DMS153 treated with DMSO at 0.1 percent for 48 hours (cell line): ENCODE results near the gene LINGO3.
"Not testable (repeated sequence)": the region's sequence is repeated elsewhere in the genome, so short reads cannot be mapped to it uniquely, and the experiment has no call there.

Experiments
- DNase-seq: peaks from one replicate; lab custom pipeline; 2025; ENCODE audit not compliant: unreplicated experiment; lab: John Stamatoyannopoulos, UW

The LINGO3 gene, protein sequence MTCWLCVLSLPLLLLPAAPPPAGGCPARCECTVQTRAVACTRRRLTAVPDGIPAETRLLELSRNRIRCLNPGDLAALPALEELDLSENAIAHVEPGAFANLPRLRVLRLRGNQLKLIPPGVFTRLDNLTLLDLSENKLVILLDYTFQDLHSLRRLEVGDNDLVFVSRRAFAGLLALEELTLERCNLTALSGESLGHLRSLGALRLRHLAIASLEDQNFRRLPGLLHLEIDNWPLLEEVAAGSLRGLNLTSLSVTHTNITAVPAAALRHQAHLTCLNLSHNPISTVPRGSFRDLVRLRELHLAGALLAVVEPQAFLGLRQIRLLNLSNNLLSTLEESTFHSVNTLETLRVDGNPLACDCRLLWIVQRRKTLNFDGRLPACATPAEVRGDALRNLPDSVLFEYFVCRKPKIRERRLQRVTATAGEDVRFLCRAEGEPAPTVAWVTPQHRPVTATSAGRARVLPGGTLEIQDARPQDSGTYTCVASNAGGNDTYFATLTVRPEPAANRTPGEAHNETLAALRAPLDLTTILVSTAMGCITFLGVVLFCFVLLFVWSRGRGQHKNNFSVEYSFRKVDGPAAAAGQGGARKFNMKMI

DNA sequence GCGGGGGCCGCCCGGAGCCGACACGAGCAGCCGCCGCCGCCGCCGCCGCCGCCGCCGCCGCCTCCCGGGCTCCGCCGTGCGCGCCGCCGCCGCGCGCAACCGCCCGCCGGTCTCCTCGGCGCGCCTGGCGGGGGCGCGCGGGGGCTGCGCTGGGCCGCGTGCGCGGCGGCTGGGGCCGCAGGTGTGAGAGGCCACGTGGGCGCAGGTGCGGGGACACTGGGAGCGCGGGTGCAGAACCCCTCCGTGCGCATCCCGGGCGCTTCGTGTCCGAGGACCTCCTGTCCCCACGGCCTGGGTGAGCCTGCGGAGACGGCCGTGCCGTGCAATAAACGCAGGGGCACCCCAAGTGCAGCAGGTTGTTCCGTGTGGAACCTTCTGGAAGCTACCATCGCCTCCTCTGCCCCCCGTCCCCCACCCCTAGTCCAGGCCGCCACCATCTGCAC, at the start of gene LINGO3:
Gene LINGO3 (minus strand): TSS at position 41 of the 443 bp plus-strand sequence. CDS start 16,378 bp downstream, outside the sequence.
- no peak for DNase-seq

DNA sequence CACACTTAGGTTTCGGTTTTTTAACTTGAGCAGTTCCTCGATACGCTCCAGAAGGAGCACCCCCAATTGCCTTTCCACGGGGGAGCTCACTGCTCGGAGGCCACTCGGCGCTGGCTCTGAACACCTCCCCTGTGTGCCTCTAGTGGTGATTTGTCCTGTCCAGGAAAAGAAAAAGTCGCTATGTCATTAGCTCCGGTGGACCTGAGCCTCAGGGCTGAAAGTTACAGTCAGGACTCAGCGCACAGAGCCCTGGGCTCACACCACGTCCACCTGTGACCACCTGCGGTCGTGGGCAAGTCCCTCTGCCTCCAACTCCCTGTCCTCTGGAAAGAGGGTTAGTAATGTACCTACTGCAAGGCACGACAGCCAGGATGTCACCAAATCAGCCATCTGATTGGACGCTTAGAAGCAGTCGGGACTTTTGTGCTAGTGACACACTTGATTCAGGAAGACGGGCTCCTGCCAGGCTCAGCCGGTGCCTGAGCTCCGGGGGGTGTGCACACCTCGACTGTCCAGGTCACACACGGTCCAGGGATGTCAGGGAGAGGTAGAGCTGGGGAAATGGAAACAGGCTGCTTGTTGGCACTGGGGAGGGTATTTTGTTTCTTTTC, 48.2 kb upstream of the LINGO3 start:
- no peak for DNase-seq

GRCh38 chr19:2355168-2356035, 47.4 kb upstream of the LINGO3 start:
- DNase-seq: no peak

- DNase-seq: no peak
Observed at GRCh38 chr19:2354670-2355069, 46.7 kb upstream of the LINGO3 start.

- DNase-seq: no peak
Observed at GRCh38 chr19:2353887-2354592, 46.1 kb upstream of the LINGO3 start.

GRCh38 chr19:2353159-2353886, 45.4 kb upstream of the LINGO3 start:
- DNase-seq: no peak

GRCh38 chr19:2352121-2352520, 44.2 kb upstream of the LINGO3 start:
- DNase-seq: no peak

DNA sequence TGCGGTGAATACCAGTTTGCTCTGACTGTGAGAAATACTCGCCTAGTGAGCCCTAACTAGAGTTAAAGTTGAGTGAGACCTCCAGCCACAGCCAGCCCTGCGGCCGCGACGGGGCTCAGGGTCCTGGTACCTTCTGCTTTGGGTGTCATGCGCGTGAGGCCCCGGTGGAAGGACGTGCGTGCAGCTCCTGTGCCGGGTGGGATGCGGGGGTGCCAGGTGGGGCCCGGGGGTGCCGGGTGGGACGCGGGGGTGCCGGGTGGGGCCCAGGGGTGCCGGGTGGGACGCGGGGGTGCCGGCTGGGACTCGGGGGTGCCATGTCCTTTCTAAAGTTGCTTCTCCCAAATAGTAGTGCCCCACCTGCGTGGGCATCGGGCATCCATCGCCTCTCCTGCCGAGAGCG, 43.6 kb upstream of the LINGO3 start:
- DNase-seq: no peak

GRCh38 chr19:2350656-2351055, 42.7 kb upstream of the LINGO3 start:
- DNase-seq: no peak

- DNase-seq: not testable (repeated sequence)
Observed at GRCh38 chr19:2349818-2350217, 41.9 kb upstream of the LINGO3 start.

- no peak for DNase-seq
Observed at GRCh38 chr19:2345794-2346663, 38.1 kb upstream of the LINGO3 start.

GRCh38 chr19:2345076-2345475, 37.1 kb upstream of the LINGO3 start:
- no peak for DNase-seq

DNA sequence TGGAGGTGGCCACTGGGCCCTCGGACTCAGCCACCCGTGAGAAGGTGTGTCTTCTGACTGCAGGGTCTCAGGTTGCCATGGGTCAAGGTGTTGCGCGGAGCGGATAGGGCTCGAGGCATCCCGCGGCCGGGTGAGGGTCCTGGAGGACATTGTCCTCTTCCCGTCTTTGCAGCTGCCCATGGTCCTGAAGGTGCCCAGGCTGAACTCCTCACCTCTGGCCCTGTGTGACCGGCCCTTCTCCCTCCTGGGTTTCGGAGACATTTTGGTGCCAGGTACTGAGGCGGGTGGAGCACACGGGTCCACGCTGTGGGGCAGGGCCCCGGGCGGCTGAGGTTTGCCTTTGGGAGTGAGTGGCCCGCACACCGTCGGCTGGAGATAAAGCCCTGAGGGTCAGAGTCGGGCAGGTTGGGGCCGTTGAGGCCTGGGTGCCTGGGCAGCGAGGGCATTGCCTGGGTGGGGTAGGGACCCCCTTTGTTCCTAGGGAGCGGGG, 36.5 kb upstream of the LINGO3 start:
- no peak for DNase-seq

DNA sequence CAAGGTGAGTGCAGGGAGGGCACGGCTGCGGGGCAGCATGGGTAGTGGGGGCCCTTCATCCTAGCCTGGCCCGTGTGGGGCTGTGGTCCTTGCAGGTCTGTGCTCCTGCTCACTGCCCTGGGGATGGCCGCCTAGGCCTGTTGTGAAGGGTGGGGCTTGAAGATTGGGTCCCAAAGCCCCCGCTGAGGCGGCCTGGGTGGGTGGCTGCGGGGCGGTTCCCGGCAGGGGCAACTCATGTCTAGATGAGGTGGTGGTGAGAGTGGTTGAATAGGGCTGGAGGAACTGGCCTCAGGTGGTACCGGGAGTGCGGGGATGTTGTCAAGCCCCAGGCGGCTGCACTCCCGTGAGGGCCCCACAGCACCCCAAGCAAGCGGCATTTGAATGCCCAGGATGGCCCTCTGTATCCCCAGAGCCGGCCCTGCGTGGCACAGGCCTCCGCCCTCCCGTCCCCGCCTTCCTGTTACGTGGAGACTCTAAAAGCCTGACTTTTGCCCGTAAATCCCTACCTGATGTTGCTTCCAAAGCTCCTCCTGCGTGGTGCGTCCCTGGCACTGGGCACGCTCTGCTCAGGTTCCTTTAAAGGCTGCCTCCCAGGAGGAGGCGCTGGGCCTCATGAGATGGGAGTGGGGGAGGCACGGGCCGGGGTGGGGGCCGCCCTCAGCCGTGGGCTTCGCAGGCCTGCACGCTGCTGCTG, 35.5 kb upstream of the LINGO3 start:
- no peak for DNase-seq

GRCh38 chr19:2342656-2343288, 34.8 kb upstream of the LINGO3 start:
- no peak for DNase-seq

GRCh38 chr19:2341982-2342381, 34.0 kb upstream of the LINGO3 start:
- no peak for DNase-seq

GRCh38 chr19:2341244-2341751, 33.3 kb upstream of the LINGO3 start:
- no peak for DNase-seq
